Hepatocyte (in vitro differentiated cells): ENCODE measurements around the gene TKT. TPM values are rescaled to one million over a fixed set of nuclear protein-coding genes. Genes with fewer than 3 reads are reported as not detected.

ENCODE experiments used
- DNase-seq: peaks from one replicate; pipeline ENCODE4 v3.0.0-alpha.2; 2016; ENCODE audit warnings: low spot score
- H2AFZ ChIP-seq: fragments of 200-600 bp; sonication (generic); 2 replicates; pipeline ENCODE4 v1.6.0; 2016; ENCODE audit warnings: antibody characterized with exemption, mild to moderate bottlenecking
- H3K27ac ChIP-seq: fragments of 200-600 bp; sonication (generic); 2 replicates; pipeline ENCODE4 v1.5.1; 2016; ENCODE audit warnings: mild to moderate bottlenecking
- H3K27me3 ChIP-seq: fragments of 200-600 bp; sonication (generic); 2 replicates; pipeline ENCODE4 v1.6.1; 2016
- H3K36me3 ChIP-seq: fragments of 200-600 bp; sonication (generic); replicated peaks from 2 replicates; pipeline ENCODE4 v1.5.1; 2016; ENCODE audit warnings: low read depth; ENCODE audit not compliant: insufficient read depth
- H3K4me1 ChIP-seq: fragments of 200-600 bp; sonication (generic); 2 replicates; pipeline ENCODE4 v1.5.1; 2016; ENCODE audit warnings: mild to moderate bottlenecking, moderate library complexity; ENCODE audit not compliant: insufficient read depth
- H3K4me2 ChIP-seq: fragments of 200-600 bp; sonication (generic); 2 replicates; pipeline ENCODE4 v1.6.0; 2016
- H3K4me3 ChIP-seq: fragments of 200-600 bp; sonication (generic); 2 replicates; pipeline ENCODE4 v1.5.1; 2016; ENCODE audit warnings: mild to moderate bottlenecking
- H3K79me2 ChIP-seq: fragments of 200-600 bp; sonication (generic); 2 replicates; pipeline ENCODE4 v1.6.0; 2017; ENCODE audit warnings: mild to moderate bottlenecking
- H3K9me2 ChIP-seq: fragments of 200-600 bp; sonication (generic); replicated peaks from 2 replicates; pipeline ENCODE4 v1.6.0; 2017; ENCODE audit warnings: mild to moderate bottlenecking; ENCODE audit not compliant: insufficient read depth
- H3K9me3 ChIP-seq: fragments of 200-600 bp; sonication (generic); 2 replicates; pipeline ENCODE4 v1.5.1; 2016; ENCODE audit warnings: low read depth, mild to moderate bottlenecking
- H4K20me1 ChIP-seq: fragments of 200-600 bp; sonication (generic); 2 replicates; pipeline ENCODE4 v1.6.0; 2016; ENCODE audit warnings: mild to moderate bottlenecking; ENCODE audit not compliant: insufficient read depth, poor library complexity, severe bottlenecking
- CTCF ChIP-seq: fragments of 200-600 bp; sonication (generic); IDR thresholded peaks from 2 replicates; pipeline ENCODE4 v1.5.1; 2016; ENCODE audit warnings: antibody characterized with exemption, mild to moderate bottlenecking; ENCODE audit not compliant: poor library complexity
- EZH2 ChIP-seq: fragments of 200-600 bp; sonication (generic); IDR thresholded peaks from 2 replicates; pipeline ENCODE4 v1.6.1; 2016; ENCODE audit warnings: antibody characterized with exemption, mild to moderate bottlenecking, borderline replicate concordance
- EZH2phosphoT487 ChIP-seq: fragments of 200-600 bp; sonication (generic); IDR thresholded peaks from one replicate; pipeline ENCODE4 v1.6.1; 2018; ENCODE audit warnings: antibody characterized with exemption, mild to moderate bottlenecking, low read depth, moderate library complexity; ENCODE audit not compliant: unreplicated experiment, severe bottlenecking
- whole genome bisulfite sequencing: methylation state at CpG from one replicate; pipeline ENCODE4 v1.1.6; 2016; ENCODE audit warnings: low lambda C conversion rate; ENCODE audit errors: missing lambda C conversion rate; 5-methylcytosine and 5-hydroxymethylcytosine counted together
- polyA plus RNA-seq: library from polyadenylated mRNA; unstranded; fragments of >200 nt; fragmentation: Nextera tagmentation; extraction: Ambion mirVana; gene quantifications from 2 replicates; pipeline ENCODE4 v1.2.1, GENCODE V29; 2016
- total RNA-seq: library from RNA; depleted of rRNA; stranded (reverse); fragments of >200 nt; gene quantifications from 2 replicates; pipeline ENCODE4 v1.2.3, GENCODE V29; 2014

The TKT gene
- total and polyA plus RNA-seq, 2 experiments from 2014 or later: 149 to 265 TPM

GRCh38 chr3:53229606-53230005 is 26.2 kb downstream of the TKT start:
- H3K4me1 ChIP-seq: no peaks in the 10 kb centered on the region
- no peak overlapping the region for H3K27ac ChIP-seq
- H3K9me2 ChIP-seq: no peaks in the 10 kb centered on the region
- no peak for DNase-seq
- H3K36me3 ChIP-seq: no peaks in the 10 kb centered on the region
- no peak overlapping the region for H3K4me3 ChIP-seq
- H3K4me2 ChIP-seq: no peak overlapping the region
- no peaks in the 10 kb centered on the region for H3K79me2 ChIP-seq
- no peak for TF ChIP-seq CTCF
- no peak for TF ChIP-seq EZH2
- no peak for TF ChIP-seq EZH2phosphoT487
- no peaks in the 10 kb centered on the region for H4K20me1 ChIP-seq
- no peak overlapping the region for H2AFZ ChIP-seq
- H3K27me3 ChIP-seq: no peaks in the 10 kb centered on the region
- no peaks in the 10 kb centered on the region for H3K9me3 ChIP-seq
- WGBS: 100% methylated on average over 2 of the region's 2 CpGs

- H3K27me3 ChIP-seq: no peaks in the 10 kb centered on the region
- H3K79me2 ChIP-seq: no peaks in the 10 kb centered on the region
- 98% methylated on average over 14 of the region's 14 CpGs for WGBS
- no peak overlapping the region for H3K27ac ChIP-seq
- H3K4me2 ChIP-seq: no peak overlapping the region
- H3K4me1 ChIP-seq: no peaks in the 10 kb centered on the region
- TF ChIP-seq CTCF (no peak), EZH2phosphoT487 (no peak), EZH2 (no peak)
- H4K20me1 ChIP-seq: no peaks in the 10 kb centered on the region
- no peak overlapping the region for H3K4me3 ChIP-seq
- H2AFZ ChIP-seq: no peak overlapping the region
- H3K36me3 ChIP-seq: no peaks in the 10 kb centered on the region
- no peak for DNase-seq
- no peaks in the 10 kb centered on the region for H3K9me2 ChIP-seq
- H3K9me3 ChIP-seq: no peaks in the 10 kb centered on the region
Measured at GRCh38 chr3:53229171-53229570, 26.7 kb downstream of the TKT start.

- H3K9me3 ChIP-seq: no peaks in the 10 kb centered on the region
- no peaks in the 10 kb centered on the region for H3K79me2 ChIP-seq
- H3K4me3 ChIP-seq: no peak overlapping the region
- 93% methylated on average over 24 of the region's 24 CpGs for WGBS
- no peak overlapping the region for H2AFZ ChIP-seq
- no peak for DNase-seq
- no peaks in the 10 kb centered on the region for H3K36me3 ChIP-seq
- H3K4me1 ChIP-seq: no peaks in the 10 kb centered on the region
- no peak overlapping the region for H3K27ac ChIP-seq
- H3K27me3 ChIP-seq: no peaks in the 10 kb centered on the region
- H4K20me1 ChIP-seq: no peaks in the 10 kb centered on the region
- H3K4me2 ChIP-seq: no peak overlapping the region
- TF ChIP-seq EZH2 (no peak), CTCF (no peak), EZH2phosphoT487 (no peak)
- H3K9me2 ChIP-seq: no peaks in the 10 kb centered on the region
Measured at GRCh38 chr3:53227993-53228885, 27.6 kb downstream of the TKT start.
